LoVo (cell line): ENCODE results near the gene NFRKB.

Experiments used
- DNase-seq: peaks from one replicate; pipeline ENCODE4 v3.0.0-alpha.2; 2016; ENCODE audit warnings: low spot score

NFRKB gene

GRCh38 chr11:129895126-129896041, at the start of gene NFRKB:
Gene NFRKB (minus strand): TSS chr11:129895578. CDS start chr11:129892849, 2,729 bp downstream.
- peak; percentile 88 for DNase-seq

DNA sequence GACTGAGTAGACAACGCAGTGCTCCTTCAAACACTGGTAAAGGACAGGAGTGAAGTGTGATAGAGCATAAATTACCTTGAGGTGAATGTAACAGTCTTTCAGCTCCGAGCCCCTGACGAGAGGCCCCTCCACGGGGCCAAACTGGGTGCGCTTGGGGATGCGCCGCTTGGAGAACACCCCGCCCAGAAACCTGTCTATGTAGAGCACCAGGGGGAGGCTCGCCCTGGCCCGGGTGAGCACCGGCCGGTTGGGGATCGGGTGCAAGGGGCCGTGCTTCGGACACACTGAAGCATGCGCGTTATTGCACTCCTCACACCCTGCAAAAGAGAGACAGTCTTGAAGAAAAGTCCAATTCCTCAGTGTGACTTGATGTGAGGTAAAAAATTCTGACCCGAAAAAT, 49.3 kb upstream of the NFRKB start:
- DNase-seq = no peak

- no peak for DNase-seq
Measured at GRCh38 chr11:129943036-129943435, 47.7 kb upstream of the NFRKB start.

GRCh38 chr11:129939510-129939909, 44.1 kb upstream of the NFRKB start:
- no peak for DNase-seq

- DNase-seq = no peak
Measured at GRCh38 chr11:129938764-129939163, 43.4 kb upstream of the NFRKB start.

DNA sequence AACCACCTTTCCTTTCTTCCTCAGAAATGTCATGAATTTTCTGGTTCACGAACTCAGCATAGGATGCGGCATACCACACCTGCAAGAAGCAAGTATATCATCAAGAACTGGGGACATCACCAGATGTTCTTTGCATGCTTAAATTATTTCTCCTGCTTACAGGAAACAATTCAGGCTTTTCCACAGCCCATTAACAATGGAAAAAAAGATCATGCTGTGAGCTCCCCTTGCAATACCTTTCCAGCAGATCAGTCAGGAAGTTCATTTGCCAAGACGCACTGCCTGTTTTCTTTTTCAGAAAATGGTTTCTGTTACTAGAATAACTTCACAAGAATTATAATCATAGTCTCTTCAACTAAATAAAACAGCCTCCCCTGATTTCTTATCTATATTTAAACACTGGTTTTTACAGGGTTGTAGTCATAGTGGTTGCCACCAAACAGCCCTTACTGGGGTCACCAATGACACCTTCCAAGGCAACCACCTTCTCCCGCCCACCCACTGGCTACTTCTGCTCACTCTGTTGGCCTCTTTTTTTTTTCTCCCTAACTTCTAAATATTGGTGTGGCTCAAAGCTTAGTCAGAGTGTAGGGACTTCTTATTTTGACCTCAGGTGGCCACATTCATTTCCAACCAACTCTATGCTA, 42.3 kb upstream of the NFRKB start:
- DNase-seq = no peak

DNA sequence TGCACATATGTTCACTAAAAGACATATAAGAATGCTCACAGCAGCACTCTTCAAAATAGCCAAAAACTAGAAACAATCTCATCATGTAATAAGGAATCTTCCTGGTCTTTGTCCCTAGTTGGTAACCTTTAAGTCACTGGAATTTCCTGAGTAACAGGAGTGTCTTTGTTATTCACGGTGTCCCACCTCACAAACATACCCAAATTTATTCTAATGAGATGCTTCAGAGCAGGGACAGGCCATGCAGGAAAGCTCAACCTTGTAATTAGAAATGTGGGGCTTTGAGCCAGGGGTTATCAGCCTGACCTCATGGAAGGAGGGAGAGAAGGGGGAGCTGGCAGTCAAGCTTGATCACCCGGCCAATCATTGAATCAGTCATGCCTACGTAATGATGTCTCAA, 40.3 kb upstream of the NFRKB start:
- no peak for DNase-seq

- DNase-seq = no peak
Measured at GRCh38 chr11:129933891-129934290, 38.5 kb upstream of the NFRKB start.

GRCh38 chr11:129933262-129933661, 37.9 kb upstream of the NFRKB start:
- DNase-seq = no peak

DNA sequence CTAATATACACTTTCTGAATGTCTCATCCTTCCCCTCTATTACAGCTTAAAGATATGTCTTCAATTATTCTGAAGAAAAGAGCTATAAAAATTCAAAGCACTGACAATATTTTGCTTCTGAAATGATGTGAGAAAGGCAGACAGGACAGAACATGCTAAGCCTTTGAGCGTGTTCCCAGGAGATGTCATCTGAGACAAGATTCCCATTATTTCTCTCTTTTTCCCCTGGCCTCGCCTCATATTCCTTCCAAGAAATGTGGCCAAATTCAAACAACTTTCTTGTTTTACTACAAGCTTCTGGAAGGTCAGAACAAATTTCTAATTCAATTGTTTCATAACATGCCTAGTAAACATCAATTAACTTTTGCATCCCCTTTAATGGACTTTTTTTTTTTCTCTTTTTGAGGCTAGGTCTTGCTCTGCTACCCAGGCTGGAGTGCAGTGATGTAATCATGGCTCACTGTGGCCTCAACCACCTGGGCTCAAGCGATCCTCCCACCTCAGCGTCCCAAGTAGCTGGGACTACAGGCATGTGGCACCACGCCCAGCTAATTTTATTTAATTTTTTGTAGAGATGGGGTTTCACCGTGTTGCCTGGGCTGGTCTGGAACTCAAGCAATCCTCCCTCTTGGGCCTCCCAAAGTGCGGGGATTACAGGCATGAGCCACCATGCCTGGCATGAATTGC, 37.1 kb upstream of the NFRKB start:
- DNase-seq = no peak

DNA sequence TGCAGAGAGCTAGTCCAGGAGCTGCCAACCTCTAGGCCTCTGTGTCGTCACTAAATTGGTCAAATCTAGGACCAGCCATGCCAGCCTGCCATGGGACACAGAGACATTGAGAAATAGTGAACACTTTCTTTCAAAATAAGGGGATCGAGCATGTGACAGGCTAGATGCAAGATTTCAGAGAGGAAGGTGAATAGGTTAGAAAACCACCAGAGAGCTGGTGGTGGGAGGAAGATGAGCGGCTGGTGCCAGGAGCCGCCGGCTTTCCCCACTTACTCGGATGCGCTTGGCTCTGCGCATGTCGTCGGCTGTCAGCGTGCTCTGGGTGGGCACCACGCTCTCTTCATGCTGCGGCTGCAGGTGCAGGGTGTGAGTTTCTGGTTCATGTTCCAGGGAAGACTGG, 35.4 kb upstream of the NFRKB start:
- no peak for DNase-seq

DNA sequence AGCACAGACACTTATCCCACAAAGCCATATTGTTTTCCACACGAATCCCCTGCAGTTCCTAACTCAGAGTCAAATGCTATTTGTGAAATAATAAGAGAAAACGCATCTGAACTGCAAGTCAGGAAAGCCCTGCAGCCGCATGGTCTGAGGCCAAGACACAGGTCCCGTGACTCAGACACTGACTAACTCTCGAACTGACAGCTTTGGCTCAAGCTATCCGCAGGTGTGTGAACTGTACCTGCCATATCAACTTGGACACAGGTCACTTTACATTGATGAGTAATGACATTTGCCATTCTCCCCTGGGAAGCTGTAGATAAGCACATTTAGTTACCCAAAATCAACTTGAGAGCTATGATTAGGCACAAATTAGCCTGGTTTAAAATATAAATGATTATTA, 34.9 kb upstream of the NFRKB start:
- no peak for DNase-seq

GRCh38 chr11:129929721-129930120, 34.3 kb upstream of the NFRKB start:
- no peak for DNase-seq

DNA sequence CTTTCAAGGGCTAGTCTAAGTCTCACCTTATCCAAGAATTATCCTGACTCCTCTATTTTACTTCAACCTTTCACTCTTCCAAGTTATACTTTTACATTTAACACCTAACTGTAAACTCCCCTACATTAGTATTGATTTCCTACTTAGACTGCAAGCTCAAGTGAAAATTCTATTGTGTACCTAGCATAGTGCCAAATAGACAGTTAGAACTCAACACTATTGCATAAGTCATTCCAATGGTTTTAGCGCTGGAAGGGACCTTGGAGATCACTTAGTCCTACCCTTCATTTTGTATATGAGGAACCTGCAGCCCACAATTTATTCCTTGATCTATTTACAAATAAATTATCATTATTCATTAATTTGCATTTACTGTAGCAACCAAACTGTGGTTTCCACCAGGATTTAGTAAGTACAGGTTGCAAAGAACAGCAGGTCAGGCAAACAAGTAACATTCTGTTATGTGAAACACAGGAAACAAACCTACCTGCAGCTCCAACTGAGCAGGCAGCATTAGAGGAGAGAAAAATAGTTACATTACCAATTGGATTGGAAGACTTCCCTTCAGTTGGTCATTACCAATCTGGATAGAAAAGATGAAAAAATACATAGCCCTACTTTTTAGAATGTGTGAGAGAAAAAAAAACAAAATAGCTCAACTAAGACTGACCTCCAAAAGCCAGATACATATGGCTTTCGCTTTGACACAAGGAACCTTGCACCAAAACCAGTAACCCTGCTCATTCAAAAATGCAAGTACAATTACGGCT, 33.7 kb upstream of the NFRKB start:
- DNase-seq = no peak

GRCh38 chr11:129922674-129923073, 27.3 kb upstream of the NFRKB start:
- no peak for DNase-seq

GRCh38 chr11:129918361-129918760, 23.0 kb upstream of the NFRKB start:
- DNase-seq = no peak

GRCh38 chr11:129917231-129917630, 21.9 kb upstream of the NFRKB start:
- DNase-seq = no peak

GRCh38 chr11:129911298-129911697, 15.9 kb upstream of the NFRKB start:
- no peak for DNase-seq

DNA sequence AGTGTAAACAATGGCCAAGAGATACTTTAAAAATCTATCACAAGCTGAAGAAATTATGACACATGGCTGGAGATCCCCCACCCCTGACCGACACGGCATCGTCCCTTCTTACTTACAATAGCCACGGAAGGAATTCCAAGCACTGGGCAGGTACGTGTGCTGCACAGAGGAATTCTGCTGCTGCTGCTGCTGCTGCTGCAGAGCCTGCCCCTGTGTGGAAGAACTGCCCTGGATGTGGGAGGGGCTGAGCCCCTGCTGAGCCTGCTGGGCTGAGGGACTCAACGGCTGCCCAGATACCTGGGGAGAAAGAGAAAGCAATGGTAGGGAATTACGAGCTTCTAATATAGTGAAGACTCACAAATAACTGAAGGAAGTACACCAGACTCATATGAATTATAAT, 15.0 kb upstream of the NFRKB start:
- DNase-seq = no peak

DNA sequence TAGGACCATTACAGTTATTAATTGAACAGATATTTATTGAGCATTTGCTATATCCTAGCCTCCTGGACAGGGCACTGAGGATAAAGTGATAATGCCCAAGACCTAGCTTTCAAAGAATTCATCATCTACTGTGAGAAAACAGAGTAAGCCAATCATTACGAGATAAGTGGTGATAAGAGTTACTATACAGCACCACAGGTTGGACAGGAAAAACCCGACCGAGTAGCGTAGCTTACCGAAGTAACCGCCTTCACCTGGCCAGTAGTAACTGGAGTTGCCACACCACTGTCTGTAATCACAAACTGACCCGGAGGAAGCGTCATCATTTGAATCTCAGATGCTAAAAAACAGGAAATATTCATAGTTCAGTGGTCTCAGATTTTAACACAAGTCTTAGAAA, 10.0 kb upstream of the NFRKB start:
- DNase-seq = no peak

DNA sequence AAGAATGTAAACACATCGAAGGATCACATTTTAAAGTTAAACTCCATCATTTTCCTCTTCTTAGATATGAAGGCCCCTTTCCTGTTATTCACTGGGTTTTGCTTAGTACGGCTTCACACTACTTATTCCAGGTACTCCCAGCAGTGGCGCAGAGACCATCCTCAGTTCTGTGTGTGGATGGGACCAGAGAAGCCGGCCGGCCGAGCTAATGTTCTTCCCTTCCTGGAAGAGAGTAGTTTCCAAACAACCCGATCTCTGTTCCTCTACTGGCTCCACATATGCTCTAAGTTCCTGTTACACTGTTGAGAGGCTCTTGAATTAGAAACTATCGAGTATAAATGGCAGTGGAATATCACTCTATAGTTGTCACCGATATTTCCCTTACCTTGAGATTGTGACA, 684 bp upstream of the NFRKB start:
- no peak for DNase-seq
